Fibroblast of lung (primary cell): ENCODE measurements around the gene NATD1.

Source experiments
- CTCF ChIP-seq, 2 donors: IDR thresholded peaks in 1 of 2; conservative IDR thresholded peaks in 1 of 2; 1 replicate in 1 of 2; 2 replicates in 1 of 2; pipeline ENCODE4 v1.5.1; 2011 to 2012; ENCODE audit warnings: low read length in 2 of 2, control low read depth in 1 of 2, inconsistent platforms in 1 of 2, low read depth in 1 of 2, mild to moderate bottlenecking in 1 of 2
- EZH2 ChIP-seq: IDR thresholded peaks from 2 replicates; pipeline ENCODE4 v1.5.1; 2012; ENCODE audit warnings: low read length, control low read depth, mild to moderate bottlenecking; ENCODE audit errors: missing control alignments

GRCh38 chr17:21296097-21297025, 43.2 kb upstream of the NATD1 start:
- TF ChIP-seq CTCF (conservative IDR thresholded peaks at IDR 0.05 in 1 of 2, IDR thresholded peaks at IDR 0.05 in 1 of 2; ENCODE audit: low read depth in 1 of 2, low read length in 2 of 2) = no peak
- TF ChIP-seq EZH2 = no peak
